Stomach (tissue), 9 donors: Measurements from ENCODE around the gene ST8SIA4. TPM values are rescaled to one million over a fixed set of nuclear protein-coding genes. Genes with fewer than 3 reads are reported as not detected.

Experiments
- DNase-seq, 2 donors: peaks; one replicate each; pipeline versions ENCODE4 v3.0.0 to v3.0.0-alpha.2; 2013 to 2019
- H3K27ac ChIP-seq, 5 donors: fragments of 200-600 bp in 4 of 5; sonication (generic) in 4 of 5; one replicate each; pipeline ENCODE4 v1.5.1; 2013 to 2019; ENCODE audit warnings: mild to moderate bottlenecking in 1 of 5, moderate library complexity in 1 of 5
- H3K27me3 ChIP-seq, 3 donors: fragments of 200-600 bp; sonication (generic); one replicate each; pipeline ENCODE4 v1.5.1; 2017 to 2019; ENCODE audit warnings: mixed run types in 1 of 3
- H3K36me3 ChIP-seq, 4 donors: fragments of 200-600 bp; sonication (generic); 1 replicate in 3 of 4; 2 replicates in 1 of 4; pipeline ENCODE4 v1.5.1; 2016 to 2019
- H3K4me1 ChIP-seq, 4 donors: fragments of 200-600 bp; sonication (generic); one replicate each; pipeline ENCODE4 v1.5.1; 2016 to 2019
- H3K4me3 ChIP-seq, 4 donors: fragments of 200-600 bp; sonication (generic) in 3 of 4; one replicate each; pipeline ENCODE4 v1.5.1; 2016 to 2019; ENCODE audit warnings: mild to moderate bottlenecking in 1 of 4
- H3K9me3 ChIP-seq, 4 donors: fragments of 200-600 bp; sonication (generic); one replicate each; pipeline ENCODE4 v1.5.1; 2016 to 2019
- EP300 ChIP-seq: sonication (generic); formaldehyde crosslinking; IDR thresholded peaks from one replicate; pipeline ENCODE4 v1.6.1; 2017; ENCODE audit warnings: antibody characterized with exemption
- POLR2A ChIP-seq, 4 donors: fragments of 450-650 bp; IDR thresholded peaks; one replicate each; pipeline ENCODE4 v1.6.1; 2016; ENCODE audit warnings: antibody characterized with exemption in 4 of 4, control low read depth in 2 of 4, mild to moderate bottlenecking in 1 of 4, moderate library complexity in 1 of 4
- POLR2AphosphoS5 ChIP-seq, 3 donors: sonication (generic); formaldehyde crosslinking; IDR thresholded peaks; one replicate each; pipeline ENCODE4 v1.6.1; 2016; ENCODE audit warnings: antibody characterized with exemption in 3 of 3
- WGBS, 5 donors: extraction: QIAGEN DNeasy Blood & Tissue Kit in 3 of 5; methylation state at CpG; one replicate each; pipeline versions ENCODE4 v1.1.5 to v1.1.7; 2013 to 2018; 5-methylcytosine and 5-hydroxymethylcytosine counted together
- intact Hi-C: fragments of 100-400 bp; cut with DNase I; formaldehyde crosslinking; loops from one replicate; pipeline ENCODE4 v1.15.1; 2023; ENCODE audit warnings: low total_unique reads
- polyA plus RNA-seq, 3 donors: library from polyadenylated mRNA; stranded (reverse); fragments of 200-250 nt; gene quantifications; one replicate each; pipeline ENCODE4 v1.2.3, GENCODE V29; 2013
- total RNA-seq, 5 donors: library from RNA; depleted of rRNA; stranded (reverse); fragments of >200 nt; gene quantifications; one replicate each; pipeline versions ENCODE4 v1.1.0 to v1.2.3, GENCODE V29; 2014 to 2016
- TF ChIP-seq, protein P1 (sequence below), 7 experiments: fragments of 450-650 bp in 4 of 7; fragments of 200-600 bp in 3 of 7; sonication (generic) in 3 of 7; IDR thresholded peaks; one replicate each; pipeline ENCODE4 v1.5.1; 2016 to 2019; ENCODE audit warnings: antibody characterized with exemption in 7 of 7, control low read depth in 2 of 7, mild to moderate bottlenecking in 1 of 7
- donor health status: healthy with polysubstance abuse.
- donor health status: Bipolar disorder and iron deficiency.
- donor health status: healthy.

The ST8SIA4 gene
- total and polyA plus RNA-seq, 8 donors = 0.29 to 7.7 (median 1.9) TPM

DNA sequence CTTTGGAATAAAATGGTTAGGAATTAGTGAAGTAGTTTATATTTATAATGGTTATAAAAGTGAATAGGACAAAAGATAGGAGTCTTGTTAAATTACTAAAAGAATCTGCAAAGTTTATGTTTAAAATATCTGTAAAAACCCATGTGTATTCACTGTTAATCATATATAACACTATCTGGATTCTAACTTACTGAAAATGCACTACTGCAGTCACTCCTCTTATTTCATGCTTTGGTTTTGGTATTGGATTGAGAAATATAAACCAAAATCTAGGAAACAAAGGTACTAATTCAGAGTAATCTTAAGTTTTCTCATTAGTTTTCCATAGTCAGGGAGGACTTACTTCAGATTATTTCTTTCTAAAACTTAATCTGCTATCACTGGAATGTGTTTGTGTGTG, 49.5 kb downstream of the ST8SIA4 start:
- Histone ChIP-seq H3K4me3 (no peak overlapping the region), H3K4me1 (no peaks in the 10 kb centered on the region), H3K27me3 (no peaks in the 10 kb centered on the region), H3K9me3 (no peaks in the 10 kb centered on the region), H3K27ac (peak overlapping the region in 1 of 5 donors; percentile 21), H3K36me3 (no peaks in the 10 kb centered on the region)
- intact Hi-C loops = no loop called here
- no peak for DNase-seq
- TF ChIP-seq POLR2AphosphoS5 (IDR thresholded peaks at IDR 0.05) (no peak), EP300 (no peak), POLR2A (IDR thresholded peaks at IDR 0.05) (no peak)
- TF ChIP-seq, protein P1, sequence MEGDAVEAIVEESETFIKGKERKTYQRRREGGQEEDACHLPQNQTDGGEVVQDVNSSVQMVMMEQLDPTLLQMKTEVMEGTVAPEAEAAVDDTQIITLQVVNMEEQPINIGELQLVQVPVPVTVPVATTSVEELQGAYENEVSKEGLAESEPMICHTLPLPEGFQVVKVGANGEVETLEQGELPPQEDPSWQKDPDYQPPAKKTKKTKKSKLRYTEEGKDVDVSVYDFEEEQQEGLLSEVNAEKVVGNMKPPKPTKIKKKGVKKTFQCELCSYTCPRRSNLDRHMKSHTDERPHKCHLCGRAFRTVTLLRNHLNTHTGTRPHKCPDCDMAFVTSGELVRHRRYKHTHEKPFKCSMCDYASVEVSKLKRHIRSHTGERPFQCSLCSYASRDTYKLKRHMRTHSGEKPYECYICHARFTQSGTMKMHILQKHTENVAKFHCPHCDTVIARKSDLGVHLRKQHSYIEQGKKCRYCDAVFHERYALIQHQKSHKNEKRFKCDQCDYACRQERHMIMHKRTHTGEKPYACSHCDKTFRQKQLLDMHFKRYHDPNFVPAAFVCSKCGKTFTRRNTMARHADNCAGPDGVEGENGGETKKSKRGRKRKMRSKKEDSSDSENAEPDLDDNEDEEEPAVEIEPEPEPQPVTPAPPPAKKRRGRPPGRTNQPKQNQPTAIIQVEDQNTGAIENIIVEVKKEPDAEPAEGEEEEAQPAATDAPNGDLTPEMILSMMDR (IDR thresholded peaks at IDR 0.05) = no peak

DNA sequence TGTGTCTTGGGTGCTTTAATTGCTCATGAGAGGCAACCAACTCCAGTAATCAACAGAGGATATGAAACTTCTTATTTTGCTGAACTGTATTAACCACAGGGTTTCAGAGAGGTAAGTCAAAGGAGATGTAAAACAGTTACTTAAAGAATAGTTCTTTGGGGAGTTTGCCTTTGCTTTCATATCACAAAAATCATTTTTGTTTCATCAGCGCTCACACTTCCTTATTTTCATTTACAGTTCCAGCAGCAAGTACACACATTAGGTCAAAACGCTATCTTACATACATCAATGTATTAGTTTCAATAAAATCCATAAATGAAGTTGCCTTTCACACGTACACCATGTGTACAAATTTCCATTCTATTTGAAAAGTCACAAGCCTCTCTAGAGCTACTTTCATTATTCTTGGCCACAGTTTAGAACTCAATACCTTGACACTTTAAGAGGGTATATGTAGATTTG, 50.1 kb downstream of the ST8SIA4 start:
- intact Hi-C loops = no loop called here
- 64 to 78% (median 71%) methylated on average over 3 of the region's 3 CpGs for WGBS, 5 donors
- H3K4me1 ChIP-seq = no peaks in the 10 kb centered on the region
- H3K4me3 ChIP-seq = no peak overlapping the region
- peak in 1 of 2 donors; percentile 16 for DNase-seq
- no peaks in the 10 kb centered on the region for H3K36me3 ChIP-seq
- H3K9me3 ChIP-seq = no peaks in the 10 kb centered on the region
- TF ChIP-seq EP300 (no peak), POLR2AphosphoS5 (IDR thresholded peaks at IDR 0.05) (no peak), POLR2A (IDR thresholded peaks at IDR 0.05) (no peak)
- TF ChIP-seq, protein P1 (IDR thresholded peaks at IDR 0.05) = no peak
- no peaks in the 10 kb centered on the region for H3K27me3 ChIP-seq
- peak overlapping the region in 1 of 5 donors; percentile 21 for H3K27ac ChIP-seq

DNA sequence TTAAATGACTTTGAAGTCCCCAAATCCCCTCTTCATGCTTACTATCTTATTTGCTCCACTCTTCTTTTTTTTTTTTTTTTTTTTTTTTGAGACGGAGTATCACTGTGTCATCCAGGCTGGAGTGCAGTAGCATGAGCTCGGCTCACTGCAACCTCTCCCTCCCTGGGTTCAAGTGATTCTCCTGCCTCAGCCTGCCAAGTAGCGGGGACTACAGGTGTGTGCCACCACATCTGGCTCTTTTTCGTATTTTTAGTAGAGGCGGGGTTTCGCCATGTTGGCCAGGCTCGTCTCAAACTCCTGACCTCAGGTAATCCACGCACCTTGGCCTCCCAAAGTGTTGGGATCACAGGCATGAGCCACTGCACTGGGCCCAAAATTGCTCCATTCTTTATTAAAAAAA, 51.0 kb downstream of the ST8SIA4 start:
- H3K9me3 ChIP-seq = no peaks in the 10 kb centered on the region
- H3K4me3 ChIP-seq = no peak overlapping the region
- H3K36me3 ChIP-seq = no peaks in the 10 kb centered on the region
- no peak overlapping the region for H3K27ac ChIP-seq
- no peaks in the 10 kb centered on the region for H3K27me3 ChIP-seq
- intact Hi-C loops = no loop called here
- TF ChIP-seq POLR2A (IDR thresholded peaks at IDR 0.05) = no peak
- WGBS, 5 donors = 94 to 97% (median 95%) methylated on average over 7 to 8 of the region's 8 CpGs
- no peak for DNase-seq
- H3K4me1 ChIP-seq = no peaks in the 10 kb centered on the region

DNA sequence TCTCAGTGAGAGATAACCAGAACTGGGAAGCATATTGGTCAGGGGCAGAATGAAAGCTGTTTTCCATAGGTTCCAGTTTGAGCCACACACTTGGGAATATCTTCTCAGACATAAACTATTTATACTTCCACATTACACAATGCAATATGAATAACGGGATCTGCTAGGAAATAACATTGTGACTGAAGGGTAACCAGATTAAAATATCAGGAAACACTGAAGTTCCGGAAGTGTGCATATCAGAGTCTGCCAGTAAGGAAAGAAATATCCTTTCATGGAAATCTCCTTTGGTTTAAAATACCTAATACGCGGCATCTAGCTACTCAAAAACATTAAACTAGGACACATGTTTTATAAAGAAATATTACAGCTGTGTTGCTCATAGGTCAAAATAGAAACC, 56.3 kb downstream of the ST8SIA4 start:
- intact Hi-C loops = no loop called here
- H3K4me1 ChIP-seq = no peaks in the 10 kb centered on the region
- no peak overlapping the region for H3K4me3 ChIP-seq
- DNase-seq = peak in 1 of 2 donors; percentile 21
- H3K27ac ChIP-seq = peak overlapping the region in 1 of 5 donors; percentile 52
- H3K36me3 ChIP-seq = no peaks in the 10 kb centered on the region
- WGBS, 5 donors = 50 to 61% (median 60%) methylated on average over 4 of the region's 4 CpGs
- TF ChIP-seq POLR2AphosphoS5 (IDR thresholded peaks at IDR 0.05) (no peak), EP300 (no peak), POLR2A (IDR thresholded peaks at IDR 0.05) (no peak)
- TF ChIP-seq, protein P1 (IDR thresholded peaks at IDR 0.05) = no peak
- no peaks in the 10 kb centered on the region for H3K9me3 ChIP-seq
- H3K27me3 ChIP-seq = no peaks in the 10 kb centered on the region

DNA sequence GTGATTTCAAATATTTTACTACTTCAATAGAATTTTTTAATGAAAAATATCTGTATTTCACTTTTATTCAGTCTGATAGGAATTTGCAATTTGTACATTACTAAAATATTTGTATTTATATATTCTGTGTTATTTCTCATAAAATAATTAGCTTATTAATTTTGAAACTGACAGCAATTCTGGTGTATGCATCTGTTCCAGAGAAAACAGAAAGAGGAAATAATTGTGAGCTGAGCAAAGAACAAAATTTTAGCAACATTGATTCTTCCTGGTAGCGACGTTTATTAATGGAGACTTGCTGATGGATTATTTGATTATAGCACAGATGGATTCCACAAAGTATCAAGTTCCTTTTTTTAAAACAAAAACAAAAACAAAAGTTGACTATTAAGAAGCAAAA, 61.0 kb downstream of the ST8SIA4 start:
- 73 to 82% (median 76%) methylated on average over 2 of the region's 2 CpGs for WGBS, 5 donors
- TF ChIP-seq, protein P1 (IDR thresholded peaks at IDR 0.05) = no peak
- TF ChIP-seq EP300 (no peak), POLR2A (IDR thresholded peaks at IDR 0.05) (no peak), POLR2AphosphoS5 (IDR thresholded peaks at IDR 0.05) (no peak)
- Histone ChIP-seq H3K27ac (peak overlapping the region in 1 of 5 donors; percentile 39), H3K4me1 (no peaks in the 10 kb centered on the region), H3K36me3 (no peaks in the 10 kb centered on the region), H3K4me3 (no peak overlapping the region), H3K27me3 (no peaks in the 10 kb centered on the region), H3K9me3 (no peaks in the 10 kb centered on the region)
- DNase-seq = no peak
- intact Hi-C loops = no loop called here
